ENCODE results near the gene KLF7.

GRCh38 chr2:207161247-207162123 is 4.3 kb downstream of the KLF7 start:
- no peak for TF ChIP-seq CTCF (conservative IDR thresholded peaks at IDR 0.05 in 1 of 2, IDR thresholded peaks at IDR 0.05 in 1 of 2; ENCODE audit: extremely low read depth in 1 of 2, insufficient read depth in 1 of 2, low read depth in 1 of 2, low read length in 2 of 2)
- no peak for TF ChIP-seq EZH2 (IDR thresholded peaks at IDR 0.05; ENCODE audit: borderline replicate concordance, low read length)
